Suprapubic skin (tissue), 4 donors: ENCODE measurements around the gene TRAPPC2B. TPM values are rescaled to one million over a fixed set of nuclear protein-coding genes. Genes with fewer than 3 reads are reported as not detected.

Experiments used
- DNase-seq, 2 donors: peaks; one replicate each; pipeline ENCODE4 v3.0.0-alpha.2; 2019; ENCODE audit warnings: low spot score in 2 of 2
- H3K27ac ChIP-seq: fragments of 200-600 bp; sonication (generic); one replicate; pipeline ENCODE4 v1.5.1; 2019
- H3K27me3 ChIP-seq: fragments of 200-600 bp; sonication (generic); one replicate; pipeline ENCODE4 v1.5.1; 2019
- H3K36me3 ChIP-seq: fragments of 200-600 bp; sonication (generic); one replicate; pipeline ENCODE4 v1.5.1; 2019
- H3K4me1 ChIP-seq: fragments of 200-600 bp; sonication (generic); one replicate; pipeline ENCODE4 v1.5.1; 2019
- H3K4me3 ChIP-seq: fragments of 200-600 bp; sonication (generic); one replicate; pipeline ENCODE4 v1.5.1; 2019; ENCODE audit warnings: mild to moderate bottlenecking
- H3K9me3 ChIP-seq: fragments of 200-600 bp; sonication (generic); one replicate; pipeline ENCODE4 v1.5.1; 2019
- EP300 ChIP-seq: sonication (generic); formaldehyde crosslinking; IDR thresholded peaks from one replicate; pipeline ENCODE4 v1.6.1; 2017; ENCODE audit warnings: antibody characterized with exemption
- POLR2A ChIP-seq, 2 donors: fragments of 450-650 bp; IDR thresholded peaks; one replicate each; pipeline ENCODE4 v1.6.1; 2017; ENCODE audit warnings: antibody characterized with exemption in 2 of 2, mild to moderate bottlenecking in 2 of 2, moderate library complexity in 2 of 2
- POLR2AphosphoS5 ChIP-seq, 3 donors: sonication (generic); formaldehyde crosslinking; IDR thresholded peaks; one replicate each; pipeline ENCODE4 v1.6.1; 2017; ENCODE audit warnings: antibody characterized with exemption in 3 of 3
- WGBS: methylation state at CpG from one replicate; pipeline ENCODE4 v1.1.5; 2018; 5-methylcytosine and 5-hydroxymethylcytosine counted together
- total RNA-seq, 4 donors: library from RNA; depleted of rRNA; stranded (reverse); fragments of >200 nt; gene quantifications; one replicate each; pipeline ENCODE4 v1.1.0, GENCODE V29; 2016
- TF ChIP-seq, protein P1 (sequence below), 2 donors: fragments of 200-600 bp in 1 of 2; fragments of 450-650 bp in 1 of 2; sonication (generic) in 1 of 2; IDR thresholded peaks; one replicate each; pipeline ENCODE4 v1.5.1; 2016 to 2019; ENCODE audit warnings: antibody characterized with exemption in 2 of 2, mild to moderate bottlenecking in 1 of 2, moderate library complexity in 1 of 2

TRAPPC2B gene
- total RNA-seq, 4 donors from 2014 or later = 16.5 to 20.7 (median 19.9) TPM

DNA sequence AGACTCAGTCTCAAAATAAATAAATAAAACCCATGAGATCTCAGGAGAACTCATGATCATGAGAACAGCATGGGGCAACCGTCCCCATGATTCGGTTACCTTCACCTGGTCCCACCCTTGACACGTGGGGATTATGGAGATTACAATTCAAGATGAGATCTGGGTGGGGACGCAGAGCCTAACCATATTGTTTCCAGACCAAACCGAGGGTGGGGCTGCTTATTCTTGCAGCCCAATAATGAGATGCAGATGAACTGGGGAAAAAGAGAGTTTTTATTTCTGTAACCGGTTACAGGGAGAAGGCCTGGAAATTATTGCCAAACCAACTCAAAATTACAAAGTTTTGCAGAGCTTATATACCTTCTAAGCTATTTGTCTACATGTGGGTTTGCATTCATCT, 12.8 kb downstream of the TRAPPC2B start:
- 79% methylated on average over 6 of the region's 6 CpGs for WGBS
- TF ChIP-seq EP300 (no peak), POLR2A (IDR thresholded peaks at IDR 0.05) (no peak), POLR2AphosphoS5 (IDR thresholded peaks at IDR 0.05) (no peak)
- TF ChIP-seq, protein P1, sequence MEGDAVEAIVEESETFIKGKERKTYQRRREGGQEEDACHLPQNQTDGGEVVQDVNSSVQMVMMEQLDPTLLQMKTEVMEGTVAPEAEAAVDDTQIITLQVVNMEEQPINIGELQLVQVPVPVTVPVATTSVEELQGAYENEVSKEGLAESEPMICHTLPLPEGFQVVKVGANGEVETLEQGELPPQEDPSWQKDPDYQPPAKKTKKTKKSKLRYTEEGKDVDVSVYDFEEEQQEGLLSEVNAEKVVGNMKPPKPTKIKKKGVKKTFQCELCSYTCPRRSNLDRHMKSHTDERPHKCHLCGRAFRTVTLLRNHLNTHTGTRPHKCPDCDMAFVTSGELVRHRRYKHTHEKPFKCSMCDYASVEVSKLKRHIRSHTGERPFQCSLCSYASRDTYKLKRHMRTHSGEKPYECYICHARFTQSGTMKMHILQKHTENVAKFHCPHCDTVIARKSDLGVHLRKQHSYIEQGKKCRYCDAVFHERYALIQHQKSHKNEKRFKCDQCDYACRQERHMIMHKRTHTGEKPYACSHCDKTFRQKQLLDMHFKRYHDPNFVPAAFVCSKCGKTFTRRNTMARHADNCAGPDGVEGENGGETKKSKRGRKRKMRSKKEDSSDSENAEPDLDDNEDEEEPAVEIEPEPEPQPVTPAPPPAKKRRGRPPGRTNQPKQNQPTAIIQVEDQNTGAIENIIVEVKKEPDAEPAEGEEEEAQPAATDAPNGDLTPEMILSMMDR (IDR thresholded peaks at IDR 0.05) = no peak

DNA sequence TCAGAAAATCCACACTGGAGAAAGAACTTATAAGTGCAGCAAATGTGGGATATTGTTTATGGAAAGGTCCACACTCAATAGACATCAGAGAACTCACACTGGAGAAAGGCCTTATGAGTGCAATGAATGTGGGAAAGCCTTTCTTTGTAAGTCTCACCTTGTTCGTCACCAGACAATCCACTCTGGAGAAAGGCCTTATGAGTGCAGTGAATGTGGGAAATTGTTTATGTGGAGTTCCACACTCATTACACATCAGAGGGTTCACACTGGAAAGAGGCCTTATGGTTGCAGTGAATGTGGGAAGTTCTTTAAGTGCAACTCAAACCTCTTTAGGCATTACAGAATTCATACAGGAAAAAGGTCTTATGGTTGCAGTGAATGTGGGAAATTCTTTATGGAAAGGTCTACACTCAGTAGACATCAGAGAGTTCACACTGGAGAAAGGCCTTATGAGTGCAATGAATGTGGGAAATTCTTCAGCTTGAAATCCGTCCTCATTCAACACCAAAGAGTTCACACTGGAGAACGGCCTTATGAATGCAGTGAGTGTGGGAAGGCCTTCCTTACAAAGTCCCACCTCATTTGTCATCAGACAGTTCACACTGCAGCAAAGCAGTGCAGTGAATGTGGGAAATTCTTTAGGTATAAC, 14.3 kb downstream of the TRAPPC2B start:
- TF ChIP-seq, protein P1 (IDR thresholded peaks at IDR 0.05) = no peak
- no peak for TF ChIP-seq POLR2AphosphoS5 (IDR thresholded peaks at IDR 0.05)
- TF ChIP-seq EP300 = no peak
- TF ChIP-seq POLR2A (IDR thresholded peaks at IDR 0.05) = no peak
- no peak for DNase-seq
- WGBS = 96% methylated on average over 3 of the region's 3 CpGs
- H3K9me3 ChIP-seq = peaks cover 23% of the 10 kb centered on the region
- no peak overlapping the region for H3K27ac ChIP-seq
- H3K36me3 ChIP-seq = peaks cover 52% of the 10 kb centered on the region
- no peaks in the 10 kb centered on the region for H3K27me3 ChIP-seq
- H3K4me3 ChIP-seq = no peak overlapping the region
- H3K4me1 ChIP-seq = no peaks in the 10 kb centered on the region

More for the DNA sequence above, 12.8 kb downstream of the TRAPPC2B start:
- Histone ChIP-seq H3K9me3 (peaks cover 23% of the 10 kb centered on the region), H3K36me3 (peaks cover 60% of the 10 kb centered on the region), H3K4me1 (no peaks in the 10 kb centered on the region), H3K27ac (no peak overlapping the region), H3K27me3 (no peaks in the 10 kb centered on the region), H3K4me3 (no peak overlapping the region)
- DNase-seq = no peak

DNA sequence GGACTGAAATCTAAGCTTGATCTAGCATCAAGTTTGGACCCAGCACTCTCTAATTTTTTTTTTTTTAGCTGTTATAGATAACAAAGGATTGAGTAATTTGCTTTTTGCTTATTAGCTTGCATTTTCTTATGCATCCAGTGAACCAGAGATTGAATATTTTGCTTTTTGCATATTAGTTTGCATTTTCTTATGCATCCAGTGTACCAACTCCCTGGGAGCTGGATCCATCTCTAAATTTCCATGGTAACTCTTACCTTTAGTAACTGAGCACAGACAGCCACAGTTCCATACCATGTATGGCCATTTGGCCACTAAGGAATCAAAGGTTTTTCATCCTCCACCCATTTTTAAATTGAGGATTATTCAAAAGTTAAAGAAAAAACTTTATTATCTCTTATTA, 17.6 kb downstream of the TRAPPC2B start:
- no peak overlapping the region for H3K4me3 ChIP-seq
- H3K9me3 ChIP-seq = peaks cover 23% of the 10 kb centered on the region
- peaks cover 25% of the 10 kb centered on the region for H3K36me3 ChIP-seq
- TF ChIP-seq POLR2A (IDR thresholded peaks at IDR 0.05) (no peak), POLR2AphosphoS5 (IDR thresholded peaks at IDR 0.05) (no peak), EP300 (no peak)
- TF ChIP-seq, protein P1 (IDR thresholded peaks at IDR 0.05) = no peak
- no peaks in the 10 kb centered on the region for H3K4me1 ChIP-seq
- no peak for DNase-seq
- H3K27ac ChIP-seq = no peak overlapping the region
- no peaks in the 10 kb centered on the region for H3K27me3 ChIP-seq

DNA sequence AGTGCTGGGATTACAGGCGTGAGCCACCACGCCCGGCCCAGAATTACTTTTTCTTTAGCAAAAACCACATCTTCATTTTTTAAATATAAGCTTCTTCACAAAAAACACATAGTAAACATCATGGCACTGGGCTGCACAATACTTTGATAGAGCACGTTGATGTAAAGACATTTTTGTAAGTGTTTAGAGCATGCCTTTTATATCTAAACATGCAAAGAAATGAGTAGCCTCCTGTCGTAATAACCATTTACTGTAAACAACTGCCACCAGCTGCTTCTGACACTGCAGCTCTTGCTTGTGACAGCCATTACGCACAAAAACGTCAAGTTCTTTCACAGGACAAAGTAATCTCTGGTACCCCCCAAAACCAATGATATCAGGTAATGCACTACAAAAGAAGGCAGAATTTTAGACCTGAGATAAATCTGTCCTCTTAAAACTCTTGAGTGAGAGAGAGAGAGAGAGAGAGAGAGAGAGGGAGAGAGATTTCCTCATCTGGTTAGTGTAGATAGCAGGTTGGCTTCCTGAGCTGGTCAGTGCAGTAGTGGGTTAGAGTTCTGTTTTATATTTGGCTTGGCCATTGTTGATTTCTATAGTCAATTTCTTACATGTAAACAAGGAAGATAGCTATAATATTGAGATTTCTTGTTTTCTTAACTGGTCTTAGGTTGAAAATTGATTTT, 19.6 kb downstream of the TRAPPC2B start:
- Histone ChIP-seq H3K36me3 (peaks cover 9% of the 10 kb centered on the region), H3K4me3 (no peak overlapping the region), H3K27me3 (no peaks in the 10 kb centered on the region), H3K27ac (no peak overlapping the region), H3K4me1 (no peaks in the 10 kb centered on the region), H3K9me3 (peaks cover 8% of the 10 kb centered on the region)
- TF ChIP-seq EP300 = no peak
- TF ChIP-seq POLR2AphosphoS5 (IDR thresholded peaks at IDR 0.05) = no peak
- TF ChIP-seq, protein P1 (IDR thresholded peaks at IDR 0.05) = no peak
- no peak for TF ChIP-seq POLR2A (IDR thresholded peaks at IDR 0.05)
- 92% methylated on average over 7 of the region's 7 CpGs for WGBS
- no peak for DNase-seq

DNA sequence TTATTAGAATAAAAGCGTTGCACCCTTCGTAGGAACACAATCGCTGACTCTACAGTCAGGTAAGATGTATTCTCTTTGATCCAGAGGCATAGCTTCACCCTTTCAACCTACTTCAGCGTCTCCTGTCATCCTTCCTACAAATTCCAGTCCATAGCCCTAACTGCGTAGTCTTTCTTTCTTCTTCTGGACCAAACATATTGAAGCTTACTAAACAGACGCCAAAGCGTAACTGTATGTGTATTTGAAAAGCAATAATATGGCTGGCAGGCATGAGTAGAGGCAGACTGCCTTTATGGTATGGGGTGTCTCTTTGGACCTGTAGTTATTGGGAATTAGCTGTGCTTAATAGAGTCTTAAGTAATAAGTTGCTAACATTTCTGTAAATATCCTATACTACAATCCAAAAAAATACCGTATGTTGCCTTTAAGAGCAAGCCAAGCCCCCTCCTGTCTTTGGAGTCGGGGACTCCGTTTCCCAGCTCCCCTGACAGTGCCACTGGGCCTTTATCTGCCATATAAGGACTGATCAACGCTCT, 25.9 kb downstream of the TRAPPC2B start:
- peak overlapping the region; percentile 89 for H3K4me3 ChIP-seq
- H3K9me3 ChIP-seq = no peaks in the 10 kb centered on the region
- no peak for DNase-seq
- 55% methylated on average over 11 of the region's 11 CpGs for WGBS
- H3K27ac ChIP-seq = peak overlapping the region; percentile 88
- H3K36me3 ChIP-seq = peaks cover 11% of the 10 kb centered on the region
- no peaks in the 10 kb centered on the region for H3K27me3 ChIP-seq
- peaks cover 18% of the 10 kb centered on the region for H3K4me1 ChIP-seq
- TF ChIP-seq EP300 (no peak), POLR2A (IDR thresholded peaks at IDR 0.05) (no peak), POLR2AphosphoS5 (IDR thresholded peaks at IDR 0.05) (no peak)
- TF ChIP-seq, protein P1 (IDR thresholded peaks at IDR 0.05) = no peak
